ENCODE measurements around the gene RBP3. TPM values are rescaled to one million over a fixed set of nuclear protein-coding genes. Genes with fewer than 3 reads are reported as not detected.

The RBP3 gene
- total and polyA plus RNA-seq, 2 donors (not counting 3 experiments of a cell fraction or from before 2014, with no cell fraction given): not detected

- H3K4me1 ChIP-seq (ENCODE audit: control insufficient read depth, extremely low read depth, insufficient read depth, low read length): no peaks in the 10 kb centered on the region
- no peak overlapping the region for H2AFZ ChIP-seq (ENCODE audit: low read depth, low read length)
- no peak overlapping the region for H3K4me3 ChIP-seq (replicated peaks in 1 of 3; ENCODE audit: insufficient read depth in 1 of 3, low read depth in 1 of 3, low read length in 3 of 3)
- ChIA-PET POLR2A (no interaction called here), CTCF (interaction anchor here (1.4 kb wide), 1 partner anchor 322 kb away, joined by 4 read pairs; no protein-coding TSS in a partner anchor)
- no peaks in the 10 kb centered on the region for H4K20me1 ChIP-seq (replicated peaks; ENCODE audit: control insufficient read depth, extremely low read depth, insufficient read depth, low read length)
- BruUV-seq (replicated peaks): no TSS peak
- no peak for FAIRE-seq
- intact Hi-C loops (cut with micrococcal nuclease) (no loop called here), dilution Hi-C loops (cut with MboI; ENCODE audit: extremely low pct_ligation_motif_present, low sequenced_read_pairs) (no loop called here)
- no peaks in the 10 kb centered on the region for H3K27me3 ChIP-seq (ENCODE audit: control insufficient read depth in 2 of 2, insufficient read depth in 2 of 2, low read length in 2 of 2)
- DNase-seq (ENCODE audit: low read depth, low spot score): no peak
- H3K9ac ChIP-seq (replicated peaks; ENCODE audit: extremely low read depth, insufficient read depth, low read length): no peak overlapping the region
- no peak overlapping the region for H3K27ac ChIP-seq (ENCODE audit: insufficient read depth, low read depth, low read length)
- TF ChIP-seq, protein P1, sequence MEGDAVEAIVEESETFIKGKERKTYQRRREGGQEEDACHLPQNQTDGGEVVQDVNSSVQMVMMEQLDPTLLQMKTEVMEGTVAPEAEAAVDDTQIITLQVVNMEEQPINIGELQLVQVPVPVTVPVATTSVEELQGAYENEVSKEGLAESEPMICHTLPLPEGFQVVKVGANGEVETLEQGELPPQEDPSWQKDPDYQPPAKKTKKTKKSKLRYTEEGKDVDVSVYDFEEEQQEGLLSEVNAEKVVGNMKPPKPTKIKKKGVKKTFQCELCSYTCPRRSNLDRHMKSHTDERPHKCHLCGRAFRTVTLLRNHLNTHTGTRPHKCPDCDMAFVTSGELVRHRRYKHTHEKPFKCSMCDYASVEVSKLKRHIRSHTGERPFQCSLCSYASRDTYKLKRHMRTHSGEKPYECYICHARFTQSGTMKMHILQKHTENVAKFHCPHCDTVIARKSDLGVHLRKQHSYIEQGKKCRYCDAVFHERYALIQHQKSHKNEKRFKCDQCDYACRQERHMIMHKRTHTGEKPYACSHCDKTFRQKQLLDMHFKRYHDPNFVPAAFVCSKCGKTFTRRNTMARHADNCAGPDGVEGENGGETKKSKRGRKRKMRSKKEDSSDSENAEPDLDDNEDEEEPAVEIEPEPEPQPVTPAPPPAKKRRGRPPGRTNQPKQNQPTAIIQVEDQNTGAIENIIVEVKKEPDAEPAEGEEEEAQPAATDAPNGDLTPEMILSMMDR (IDR thresholded peaks at IDR 0.05; ENCODE audit: extremely low read depth in 1 of 2, insufficient read depth in 1 of 2, low read depth in 1 of 2, low read length in 2 of 2): no peak
- TF ChIP-seq POLR2AphosphoS5 (IDR thresholded peaks at IDR 0.05; ENCODE audit: insufficient read depth, low read depth, low read length) (no peak), MYC (IDR thresholded peaks at IDR 0.05; ENCODE audit: low read depth, low read length) (no peak), GATA2 (IDR thresholded peaks at IDR 0.05; ENCODE audit: insufficient read depth, insufficient read length, low read depth, low read length) (no peak), EZH2 (IDR thresholded peaks at IDR 0.05; ENCODE audit: borderline replicate concordance, low read depth, low read length, severe bottlenecking) (no peak), FOS (IDR thresholded peaks at IDR 0.05; ENCODE audit: borderline replicate concordance, insufficient read depth, low read length) (no peak), POLR2A (IDR thresholded peaks at IDR 0.05; ENCODE audit: low read depth, low read length) (no peak), JUN (IDR thresholded peaks at IDR 0.05; ENCODE audit: borderline replicate concordance, insufficient read depth, insufficient read length, low read depth) (no peak)
- TF ChIP-seq, protein P2, sequence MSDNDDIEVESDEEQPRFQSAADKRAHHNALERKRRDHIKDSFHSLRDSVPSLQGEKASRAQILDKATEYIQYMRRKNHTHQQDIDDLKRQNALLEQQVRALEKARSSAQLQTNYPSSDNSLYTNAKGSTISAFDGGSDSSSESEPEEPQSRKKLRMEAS (IDR thresholded peaks at IDR 0.05; ENCODE audit: insufficient read depth, insufficient read length): no peak
- no peaks in the 10 kb centered on the region for H3K9me3 ChIP-seq (replicated peaks; ENCODE audit: control insufficient read depth, insufficient read depth, low read length)
- no peaks in the 10 kb centered on the region for H3K36me3 ChIP-seq (ENCODE audit: control insufficient read depth in 2 of 2, extremely low read depth in 1 of 2, insufficient read depth in 2 of 2, low read length in 2 of 2)
- H3K9me1 ChIP-seq (replicated peaks; ENCODE audit: control insufficient read depth, extremely low read depth, insufficient read depth, low read length): no peaks in the 10 kb centered on the region
- no peaks in the 10 kb centered on the region for H3K79me2 ChIP-seq (ENCODE audit: control insufficient read depth, insufficient read depth, low read length)
- no peak overlapping the region for H3K4me2 ChIP-seq (ENCODE audit: insufficient read depth, low read length)
These were observed 1.4 kb upstream of the RBP3 start for GRCh38 chr10:47346581-47347302.

Measured in endothelial cell of umbilical vein (primary cell).